GM19099 (cell line): ENCODE measurements around the gene ATP6V0D1.

Source experiments
- POLR2A ChIP-seq: IDR thresholded peaks from 3 replicates; pipeline ENCODE4 v1.6.1; 2011; ENCODE audit warnings: low read depth; ENCODE audit not compliant: insufficient read length; ENCODE audit errors: extremely low read depth

ATP6V0D1 gene

DNA sequence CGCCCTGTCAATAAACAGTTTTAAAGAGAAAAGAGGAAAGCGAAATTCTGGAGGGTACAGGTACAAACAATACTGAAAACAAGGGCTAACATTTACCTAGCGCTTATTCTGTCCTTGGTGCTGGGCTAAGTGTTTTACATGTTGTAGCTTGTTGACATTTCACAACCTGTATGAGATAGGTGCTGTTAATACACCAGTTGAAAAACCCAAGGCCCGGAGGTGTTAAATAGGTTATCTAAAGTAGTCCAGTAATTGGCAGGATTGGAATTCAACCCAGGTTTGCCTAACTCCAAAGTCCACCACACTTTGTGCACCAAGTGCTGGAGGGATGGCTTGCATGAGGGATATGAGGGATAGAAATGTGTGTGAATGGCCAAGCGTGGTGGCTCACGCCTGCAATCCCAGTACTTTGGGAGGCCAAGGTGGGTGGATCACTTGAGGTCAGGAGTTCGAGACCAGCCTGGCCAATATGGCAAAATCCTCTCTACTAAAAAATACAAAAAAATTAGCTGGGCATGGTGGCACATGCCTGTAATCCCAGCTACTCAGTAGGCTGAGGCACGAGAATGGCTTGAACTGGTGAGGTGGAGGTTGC is 2.9 kb downstream of the ATP6V0D1 start:
- no peak for TF ChIP-seq POLR2A

DNA sequence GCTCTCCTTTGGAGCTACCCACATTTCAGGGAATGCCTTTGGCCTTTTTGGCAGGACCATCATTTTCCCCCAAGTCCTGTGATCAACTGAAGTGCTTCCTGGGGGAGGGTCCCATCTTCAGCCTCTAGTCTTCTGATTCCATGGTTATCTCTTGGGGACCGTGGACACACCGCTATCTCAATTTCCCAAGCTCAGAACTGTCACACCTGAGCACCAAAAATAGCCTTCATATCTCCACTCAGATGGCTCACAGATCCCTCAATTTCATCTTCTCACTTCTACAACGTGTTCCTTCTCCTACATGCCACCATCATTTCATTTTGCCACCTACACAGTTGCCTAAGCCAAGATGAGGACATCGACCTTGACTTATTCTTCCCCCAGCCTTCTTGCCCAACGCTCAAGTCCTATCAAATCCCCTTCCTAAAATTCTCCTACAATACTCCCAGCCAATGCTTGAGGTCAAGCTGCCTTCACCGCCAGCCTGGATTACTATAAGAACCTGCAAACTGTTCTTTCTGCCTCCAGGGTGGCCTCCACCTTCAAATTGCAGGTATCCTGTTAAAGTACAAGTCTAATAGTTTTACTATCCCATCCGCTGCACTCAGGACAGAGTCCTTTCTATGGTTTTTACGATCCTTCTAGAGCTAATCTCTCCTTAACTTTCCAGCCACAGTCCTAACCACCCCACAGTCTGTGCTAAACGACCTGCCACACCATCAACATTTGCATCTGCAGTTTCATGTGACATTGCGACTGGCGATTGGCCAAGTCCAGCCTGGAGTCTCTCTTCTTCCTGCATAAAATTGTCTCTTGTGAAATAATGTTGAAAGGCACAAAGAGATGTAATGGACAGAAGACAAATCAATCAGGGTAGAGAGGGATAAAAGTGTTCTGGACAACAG is 6.2 kb downstream of the ATP6V0D1 start:
- no peak for TF ChIP-seq POLR2A

DNA sequence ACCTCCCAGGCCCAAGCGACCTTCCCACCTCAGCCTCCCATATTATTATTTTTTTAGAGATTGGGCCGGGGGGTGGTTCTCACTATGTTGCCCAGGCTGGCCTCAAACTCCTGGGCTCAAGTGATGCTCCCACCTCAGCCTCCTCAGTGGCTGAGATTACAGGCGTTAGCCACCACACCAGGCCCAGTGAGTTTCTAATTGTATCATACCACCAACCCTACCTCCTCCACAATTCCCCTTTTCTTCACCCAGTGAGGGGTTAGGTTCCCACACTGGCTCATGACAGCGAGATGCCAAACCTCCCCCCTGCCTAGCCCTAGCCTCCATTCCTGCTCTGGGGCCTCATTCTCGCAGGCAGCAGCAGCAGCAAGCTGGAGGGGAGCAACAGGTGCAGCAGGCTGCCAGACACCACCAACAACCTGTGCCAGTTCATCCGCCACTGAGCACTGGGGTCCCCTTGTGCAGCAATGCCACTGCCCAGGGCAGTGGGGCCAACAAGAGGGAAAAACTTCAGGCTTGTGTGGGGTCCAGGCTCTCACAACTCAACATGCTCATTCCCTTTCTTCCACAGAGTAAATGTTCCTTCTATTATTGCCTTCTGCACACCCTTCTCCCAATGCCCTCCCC is 9.1 kb downstream of the ATP6V0D1 start:
- TF ChIP-seq POLR2A = no peak

DNA sequence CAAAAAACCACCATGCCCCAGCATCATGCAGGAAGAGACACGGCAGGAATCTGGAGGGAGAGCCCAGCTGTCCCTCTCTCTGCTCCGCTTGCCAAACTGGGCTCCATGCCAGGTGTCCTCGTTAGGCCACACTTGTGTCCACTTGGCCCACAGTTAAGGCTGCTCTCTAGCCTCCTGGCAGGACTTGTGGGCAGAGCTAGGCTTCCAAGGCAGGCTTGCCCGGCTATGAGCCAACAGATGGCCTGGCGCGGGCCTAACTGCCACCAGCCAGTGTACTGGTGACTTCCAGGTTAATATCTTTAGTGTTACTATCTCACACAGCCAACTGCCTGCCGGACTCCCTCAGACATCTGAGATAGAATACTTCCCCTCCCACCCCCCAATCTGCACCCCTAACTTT is 10.6 kb downstream of the ATP6V0D1 start:
- TF ChIP-seq POLR2A = no peak

DNA sequence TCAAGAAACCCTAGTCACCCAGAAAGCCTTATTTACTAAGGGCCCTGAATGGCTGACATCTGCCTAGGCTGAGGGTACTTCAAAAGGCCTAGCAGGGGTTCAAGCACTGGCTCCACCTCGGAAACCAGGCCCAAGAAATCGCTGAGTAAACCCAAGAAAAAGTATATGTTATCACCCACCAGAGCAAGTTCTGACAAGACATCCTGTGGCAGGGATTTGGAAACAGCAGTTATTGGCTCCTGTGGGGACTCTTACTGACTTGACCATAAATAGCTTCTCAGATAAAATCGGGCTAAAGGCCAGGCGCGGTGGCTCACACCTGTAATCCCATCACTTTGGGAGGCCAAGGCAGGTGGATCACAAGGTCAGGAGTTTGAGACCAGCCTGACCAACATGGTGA is 12.2 kb downstream of the ATP6V0D1 start:
- no peak for TF ChIP-seq POLR2A

DNA sequence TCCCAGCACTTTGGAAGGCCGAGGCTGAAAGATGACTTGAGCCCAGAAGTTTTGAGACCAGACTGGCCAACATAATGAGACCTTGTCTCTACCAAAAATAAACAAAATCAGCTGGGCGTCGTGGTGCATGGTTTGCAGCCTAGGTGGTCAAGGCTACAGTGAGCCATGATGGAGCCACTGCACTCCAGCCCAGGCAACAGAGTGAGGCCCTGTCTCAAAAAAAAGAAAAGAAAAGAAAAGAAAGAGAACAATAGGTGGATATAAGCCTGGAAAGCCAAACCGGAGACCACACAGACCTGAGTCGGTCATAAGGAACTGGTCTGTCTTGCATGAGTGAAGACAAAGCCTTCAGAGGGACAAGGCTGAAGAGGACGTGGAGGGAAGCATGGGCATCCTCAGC is 14.4 kb downstream of the ATP6V0D1 start:
- no peak for TF ChIP-seq POLR2A

DNA sequence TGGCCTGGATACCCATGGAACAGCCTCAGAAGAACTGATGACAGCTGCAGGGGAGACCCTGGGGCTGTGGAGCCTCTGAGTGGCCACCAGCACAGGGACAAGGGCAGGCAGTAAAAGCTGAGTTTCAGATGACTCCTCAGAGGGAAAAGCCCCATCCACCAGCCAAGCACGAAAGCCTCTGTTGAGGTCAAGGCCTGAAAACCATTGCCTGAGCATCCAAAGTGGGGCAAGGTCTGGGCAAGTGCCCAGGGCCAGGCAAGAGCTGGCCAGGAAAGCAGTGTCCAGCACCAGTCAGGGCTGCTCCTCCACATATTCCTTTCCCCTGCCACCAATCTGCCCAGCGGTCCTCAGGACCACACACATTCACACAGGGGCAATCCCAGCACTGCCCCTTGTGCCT is 16.4 kb downstream of the ATP6V0D1 start:
- TF ChIP-seq POLR2A = no peak

DNA sequence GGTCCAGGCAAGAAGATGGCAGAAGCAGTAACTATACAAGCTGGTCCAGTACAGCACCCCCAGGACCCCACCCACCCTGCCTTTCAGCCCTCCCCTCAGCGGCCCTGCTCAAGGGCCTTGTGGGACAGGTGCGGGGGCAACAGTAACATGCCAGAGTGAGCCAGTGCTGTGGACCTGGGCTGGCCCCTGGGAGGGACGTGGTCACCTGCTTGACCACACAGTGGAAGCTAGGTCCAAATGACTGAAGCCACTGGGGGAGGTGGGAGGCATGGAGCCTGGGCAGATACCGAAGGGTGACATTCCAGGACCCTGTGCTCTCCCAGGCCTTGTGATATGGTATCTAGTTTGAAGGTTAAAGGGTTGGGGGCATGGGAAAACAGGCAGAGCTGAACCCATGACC is 17.3 kb downstream of the ATP6V0D1 start:
- no peak for TF ChIP-seq POLR2A

DNA sequence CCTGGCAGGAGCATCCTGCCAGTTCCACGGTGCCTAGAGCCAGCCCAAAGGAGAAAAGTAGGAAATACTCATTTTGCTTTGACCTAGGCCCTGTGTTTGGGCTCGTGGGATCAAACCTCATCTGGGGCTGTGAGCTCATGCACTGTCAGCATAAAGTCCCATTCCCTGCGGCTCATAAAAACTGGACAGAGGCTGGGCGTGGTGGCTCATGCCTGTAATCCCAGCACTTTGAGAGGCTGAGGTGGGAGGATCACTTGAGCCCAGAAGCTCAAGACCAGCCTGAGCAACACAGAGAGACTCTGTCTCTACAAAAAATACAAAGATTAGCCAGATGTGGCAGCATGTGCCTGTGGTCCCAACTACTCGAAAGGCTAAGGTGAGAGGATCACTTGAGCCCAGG is 17.9 kb downstream of the ATP6V0D1 start:
- TF ChIP-seq POLR2A = no peak

DNA sequence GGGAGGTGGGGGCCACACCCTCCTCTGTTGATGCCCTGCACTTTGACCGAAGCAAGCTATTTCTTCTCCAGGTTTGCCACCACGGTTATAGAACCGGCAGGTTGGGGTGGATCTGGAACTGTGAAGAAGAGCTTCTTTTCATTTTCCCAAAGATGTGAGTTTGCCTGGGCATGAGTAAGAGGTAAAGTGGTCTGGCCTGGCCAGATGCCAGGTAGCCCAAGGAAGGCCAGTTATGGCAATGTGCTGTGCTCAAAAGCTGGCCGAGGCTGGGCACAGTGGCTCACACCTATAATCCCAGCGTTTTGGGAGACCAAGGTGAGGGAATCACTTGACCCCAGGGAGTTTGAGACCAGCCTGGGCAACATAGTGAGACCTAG is 18.7 kb downstream of the ATP6V0D1 start:
- TF ChIP-seq POLR2A = no peak

DNA sequence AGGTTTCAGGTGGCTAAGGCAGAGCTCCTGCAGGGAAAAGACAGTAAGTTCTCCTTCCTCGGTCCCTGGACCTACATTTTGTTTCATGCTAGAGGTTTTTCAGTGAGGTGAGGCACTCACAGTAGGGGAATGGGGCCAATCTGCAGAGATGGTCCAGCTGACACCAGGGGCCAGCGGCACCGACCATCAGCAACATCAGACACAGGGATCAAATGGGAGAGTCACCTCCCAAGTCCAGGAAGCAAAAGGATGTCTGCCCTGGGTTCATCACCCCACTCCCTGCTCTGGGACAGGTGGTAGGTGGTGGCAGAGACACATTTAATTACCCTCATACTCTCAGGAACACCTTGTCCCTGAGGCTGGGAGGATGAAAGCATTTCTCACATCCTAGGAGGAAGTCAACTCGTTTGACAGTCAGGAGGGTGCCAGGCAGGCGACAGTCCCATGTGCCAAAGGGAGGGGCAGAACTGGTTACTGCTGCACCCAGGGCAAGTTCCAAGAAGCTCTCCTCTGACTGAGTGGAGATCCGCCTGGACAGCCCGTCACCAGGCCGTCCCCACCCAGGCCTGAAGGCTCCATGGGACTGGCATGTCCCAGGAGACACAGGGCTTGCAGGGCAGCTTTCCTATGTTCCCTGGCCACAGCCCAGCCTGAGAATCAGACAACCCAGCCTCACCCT is 19.2 kb downstream of the ATP6V0D1 start:
- no peak for TF ChIP-seq POLR2A

DNA sequence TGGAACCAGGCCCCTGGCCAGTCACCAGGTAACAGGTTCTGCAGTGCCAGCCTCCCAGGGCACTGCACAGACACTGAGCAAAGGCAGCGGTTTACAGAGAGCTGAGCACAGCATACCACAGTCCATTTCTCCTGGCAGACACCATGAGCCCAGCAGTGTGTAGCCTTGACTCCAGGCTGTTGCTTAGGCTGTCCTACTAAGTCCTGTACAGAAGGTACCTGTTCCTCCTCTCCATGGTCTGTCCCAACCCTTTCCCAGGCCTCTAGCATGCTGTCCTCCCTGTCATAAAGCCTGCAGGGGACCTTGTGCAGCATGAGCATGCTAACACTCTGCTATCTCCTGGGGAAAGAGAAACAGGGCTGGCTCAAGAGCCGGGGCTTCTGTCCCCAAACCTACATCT is 20.0 kb downstream of the ATP6V0D1 start:
- no peak for TF ChIP-seq POLR2A

DNA sequence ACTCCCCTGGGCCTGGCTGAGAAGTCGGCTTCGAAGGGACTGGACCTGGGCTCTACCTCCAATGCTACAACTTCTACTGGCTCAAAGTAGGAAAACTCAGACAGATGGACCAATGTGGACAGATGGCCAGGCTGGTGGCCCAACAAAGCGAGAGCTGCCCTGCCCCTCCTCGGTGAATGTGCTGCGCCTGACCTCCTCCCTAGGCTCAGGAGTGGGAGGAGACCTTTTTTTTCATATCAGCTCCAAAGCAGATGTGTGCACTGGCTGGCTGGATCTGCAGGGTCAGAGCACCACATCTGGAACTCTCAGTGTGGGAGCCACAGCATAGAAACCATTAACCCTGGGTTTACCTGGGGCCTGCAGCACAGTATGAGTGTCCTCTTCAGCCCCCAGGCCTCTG is 20.8 kb downstream of the ATP6V0D1 start:
- no peak for TF ChIP-seq POLR2A

DNA sequence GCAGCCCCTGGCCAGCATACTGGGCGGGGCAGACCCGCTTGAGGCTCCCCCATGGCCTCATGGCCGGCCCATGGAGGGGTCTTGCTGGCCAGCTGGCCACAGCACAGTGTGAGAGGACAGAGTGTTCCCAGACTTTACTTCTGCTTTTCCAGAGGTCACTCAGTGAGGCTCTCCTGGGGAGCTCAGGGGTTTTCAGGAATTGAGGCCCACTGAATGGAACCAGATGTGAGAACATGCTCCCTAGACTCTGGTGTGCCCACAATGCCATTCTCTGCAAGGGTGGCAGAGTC is 21.2 kb downstream of the ATP6V0D1 start:
- no peak for TF ChIP-seq POLR2A

DNA sequence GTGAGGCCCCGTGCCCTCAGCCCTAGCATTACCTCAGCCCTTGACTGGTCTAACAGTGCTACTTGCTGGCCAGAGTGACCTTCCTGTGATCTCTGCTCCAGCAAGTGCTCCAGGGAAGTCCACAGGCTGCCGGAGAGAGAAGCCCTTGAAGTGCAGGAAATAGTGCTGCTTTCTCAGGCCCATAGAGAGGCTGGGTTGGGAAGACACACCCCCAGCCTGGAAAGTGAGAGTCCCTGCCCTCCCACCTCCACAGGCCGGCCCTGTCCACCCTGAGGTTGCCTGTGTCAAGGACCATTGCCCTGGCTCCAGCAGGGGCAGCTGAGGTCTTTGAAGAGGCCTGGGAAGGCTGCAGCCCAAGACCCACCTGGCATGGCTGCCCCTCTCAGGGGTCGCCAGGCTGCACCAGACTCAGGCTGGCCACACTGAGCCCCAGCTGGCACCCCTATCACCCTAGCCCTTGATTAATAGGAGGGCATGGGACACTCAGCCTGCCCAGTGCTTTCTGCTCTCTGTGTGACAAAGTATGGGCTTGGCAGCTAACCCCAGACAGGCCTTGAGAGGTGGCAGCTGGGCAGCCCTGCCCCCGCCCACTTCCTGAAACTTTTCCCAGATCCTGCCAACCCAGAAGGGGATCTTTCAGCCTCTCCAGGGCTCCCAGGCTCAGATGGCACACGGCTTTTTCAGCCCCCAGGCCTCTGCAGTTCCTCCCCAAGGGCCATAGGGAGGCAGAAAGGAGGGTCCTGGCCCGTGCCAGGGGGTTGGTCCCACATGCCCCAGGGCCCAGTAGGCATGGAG is 21.7 kb downstream of the ATP6V0D1 start:
- TF ChIP-seq POLR2A = no peak
